Lung (tissue), 12 donors: ENCODE data around the gene GATA3. TPM values are rescaled to one million over a fixed set of nuclear protein-coding genes. Genes with fewer than 3 reads are reported as not detected.

ENCODE experiments used
- ATAC-seq: fragments of 200-7000 bp; cut with Tn5 transposase; one replicate; pipeline ENCODE4 v1.9.1; 2020; ENCODE audit warnings: moderate number of reproducible peaks; ENCODE audit not compliant: insufficient read depth, low FRiP score
- DNase-seq, 3 donors: peaks; one replicate each; pipeline ENCODE4 v3.0.0-alpha.2; 2013 to 2017
- H3K27ac ChIP-seq, 2 donors: one replicate each; pipeline ENCODE4 v1.5.1; 2013; ENCODE audit warnings: mild to moderate bottlenecking in 2 of 2, moderate library complexity in 2 of 2, control low read depth in 1 of 2, inconsistent platforms in 1 of 2, low read depth in 1 of 2, low read length in 1 of 2
- H3K27me3 ChIP-seq, 3 donors: one replicate each; pipeline ENCODE4 v1.5.1; 2013; ENCODE audit warnings: low read length in 2 of 3; ENCODE audit not compliant: control insufficient read depth in 3 of 3, insufficient read depth in 3 of 3
- H3K36me3 ChIP-seq, 4 donors: one replicate each; pipeline ENCODE4 v1.5.1; 2013; ENCODE audit warnings: low read length in 4 of 4, mild to moderate bottlenecking in 1 of 4, moderate library complexity in 1 of 4; ENCODE audit not compliant: control insufficient read depth in 4 of 4, insufficient read depth in 4 of 4
- H3K4me1 ChIP-seq, 5 donors: one replicate each; pipeline ENCODE4 v1.5.1; 2013; ENCODE audit warnings: low read length in 5 of 5, mild to moderate bottlenecking in 2 of 5, moderate library complexity in 1 of 5; ENCODE audit not compliant: control insufficient read depth in 5 of 5, insufficient read depth in 5 of 5
- H3K4me3 ChIP-seq: one replicate; pipeline ENCODE4 v1.5.1; 2013; ENCODE audit warnings: mild to moderate bottlenecking, control low read depth, moderate library complexity
- H3K9ac ChIP-seq, 2 donors: one replicate each; pipeline ENCODE4 v1.5.1; 2013; ENCODE audit warnings: low read length in 2 of 2, control low read depth in 1 of 2; ENCODE audit not compliant: insufficient read depth in 1 of 2
- H3K9me3 ChIP-seq, 4 donors: one replicate each; pipeline ENCODE4 v1.5.1; 2013; ENCODE audit warnings: low read length in 3 of 4, mild to moderate bottlenecking in 1 of 4, moderate library complexity in 1 of 4; ENCODE audit not compliant: control insufficient read depth in 4 of 4, insufficient read depth in 3 of 4
- CTCF ChIP-seq: IDR thresholded peaks from 2 replicates; pipeline ENCODE4 v1.5.1; 2012; ENCODE audit warnings: mild to moderate bottlenecking; ENCODE audit errors: control extremely low read depth, extremely low read depth
- WGBS, 2 donors: extraction: QIAGEN DNeasy Blood & Tissue Kit; methylation state at CpG; one replicate each; pipeline ENCODE4 v1.1.7; 2013; 5-methylcytosine and 5-hydroxymethylcytosine counted together
- polyA plus RNA-seq, 2 donors: library from polyadenylated mRNA; stranded (reverse); fragments of 200-250 nt; gene quantifications; one replicate each; pipeline ENCODE4 v1.2.1, GENCODE V29; 2013
- total RNA-seq, 2 donors: library from RNA; depleted of rRNA in 1 of 2; stranded (reverse); fragments of >200 nt in 1 of 2; gene quantifications; one replicate each; pipeline ENCODE4 v1.2.1, GENCODE V29; 2014 to 2021
- donor health status: control.
- donor health status: control.
- donor health status: Bipolar disorder and iron deficiency.
- donor health status: healthy.
- donor health status: DM: yes; HTN: yes; CAD: no.

Gene GATA3
- total and polyA plus RNA-seq, 4 donors = 0.94 to 3.4 (median 1.8) TPM

- Histone ChIP-seq H3K4me3 (no peak overlapping the region), H3K27ac (no peak overlapping the region), H3K9me3 (peaks cover 0 to 3% (median 0%) of the 10 kb centered on the region in 4 donors), H3K4me1 (no peaks in the 10 kb centered on the region), H3K27me3 (peaks cover 0 to 4% (median 0%) of the 10 kb centered on the region in 3 donors), H3K9ac (no peak overlapping the region), H3K36me3 (no peaks in the 10 kb centered on the region)
- 87 to 98% methylated on average over 5 of the region's 5 CpGs for WGBS, 2 donors
- DNase-seq = no peak
- no peak for ATAC-seq
- no peak for TF ChIP-seq CTCF
Measured at GRCh38 chr10:8113616-8114015, 59.1 kb downstream of the GATA3 start.

- no peak for DNase-seq
- no peak for ATAC-seq
- TF ChIP-seq CTCF = no peak
- Histone ChIP-seq H3K27me3 (no peaks in the 10 kb centered on the region), H3K27ac (no peak overlapping the region), H3K36me3 (no peaks in the 10 kb centered on the region), H3K9ac (no peak overlapping the region), H3K4me1 (no peaks in the 10 kb centered on the region), H3K4me3 (no peak overlapping the region), H3K9me3 (peaks cover 0 to 3% (median 0%) of the 10 kb centered on the region in 4 donors)
- whole genome bisulfite sequencing, 2 donors = 56 to 76% methylated on average over 13 of the region's 13 CpGs
Measured at GRCh38 chr10:8114741-8115617, 60.5 kb downstream of the GATA3 start.

GRCh38 chr10:8115618-8115980 is 61.1 kb downstream of the GATA3 start:
- ATAC-seq (no peak), DNase-seq (no peak)
- Histone ChIP-seq H3K4me3 (no peak overlapping the region), H3K27ac (no peak overlapping the region), H3K36me3 (no peaks in the 10 kb centered on the region), H3K9ac (no peak overlapping the region), H3K27me3 (no peaks in the 10 kb centered on the region), H3K4me1 (no peaks in the 10 kb centered on the region), H3K9me3 (peaks cover 0 to 3% (median 0%) of the 10 kb centered on the region in 4 donors)
- 83 to 95% methylated on average over 3 of the region's 3 CpGs for WGBS, 2 donors
- TF ChIP-seq CTCF = no peak
